Smooth muscle cell (in vitro differentiated cells): ENCODE measurements around the gene PPP1R7. TPM values are rescaled to one million over a fixed set of nuclear protein-coding genes. Genes with fewer than 3 reads are reported as not detected.

ENCODE experiments used
- DNase-seq: peaks from one replicate; lab custom pipeline; 2025; ENCODE audit not compliant: unreplicated experiment; lab: John Stamatoyannopoulos, UW
- H2AFZ ChIP-seq: fragments of 200-600 bp; sonication (generic); 2 replicates; pipeline ENCODE4 v1.6.0; 2016; ENCODE audit warnings: antibody characterized with exemption, low read depth, mild to moderate bottlenecking
- H3F3A ChIP-seq: fragments of 200-600 bp; sonication (generic); 2 replicates; pipeline ENCODE4 v1.6.0; 2017; ENCODE audit warnings: antibody characterized with exemption, low read depth
- H3K27ac ChIP-seq: fragments of 200-600 bp; sonication (generic); 2 replicates; pipeline ENCODE4 v1.5.1; 2016; ENCODE audit warnings: low read depth, mild to moderate bottlenecking
- H3K27me3 ChIP-seq: fragments of 200-600 bp; sonication (generic); 2 replicates; pipeline ENCODE4 v1.6.1; 2016; ENCODE audit warnings: low read depth, mild to moderate bottlenecking
- H3K36me3 ChIP-seq: fragments of 200-600 bp; sonication (generic); 2 replicates; pipeline ENCODE4 v1.5.1; 2016; ENCODE audit warnings: low read depth
- H3K4me1 ChIP-seq: fragments of 200-600 bp; sonication (generic); 2 replicates; pipeline ENCODE4 v1.5.1; 2016; ENCODE audit warnings: low read depth
- H3K4me2 ChIP-seq: fragments of 200-600 bp; sonication (generic); 2 replicates; pipeline ENCODE4 v1.6.0; 2016; ENCODE audit warnings: mild to moderate bottlenecking
- H3K4me3 ChIP-seq: fragments of 200-600 bp; sonication (generic); 2 replicates; pipeline ENCODE4 v1.5.1; 2016; ENCODE audit warnings: mild to moderate bottlenecking
- H3K79me2 ChIP-seq: fragments of 200-600 bp; sonication (generic); 2 replicates; pipeline ENCODE4 v1.6.0; 2016; ENCODE audit warnings: low read depth, mild to moderate bottlenecking
- H3K9ac ChIP-seq: fragments of 200-600 bp; sonication (generic); 2 replicates; pipeline ENCODE4 v1.6.0; 2016; ENCODE audit warnings: low read depth
- H3K9me3 ChIP-seq: fragments of 200-600 bp; sonication (generic); replicated peaks from 2 replicates; pipeline ENCODE4 v1.5.1; 2016; ENCODE audit warnings: low read depth
- H4K20me1 ChIP-seq: fragments of 200-600 bp; sonication (generic); 2 replicates; pipeline ENCODE4 v1.6.0; 2016; ENCODE audit warnings: low read depth
- CTCF ChIP-seq: fragments of 200-600 bp; sonication (generic); IDR thresholded peaks from 2 replicates; pipeline ENCODE4 v1.5.1; 2017; ENCODE audit warnings: borderline replicate concordance, mild to moderate bottlenecking, antibody characterized with exemption; ENCODE audit not compliant: insufficient read depth, poor library complexity, severe bottlenecking
- WGBS: methylation state at CpG from one replicate; pipeline ENCODE4 v1.1.7; 2016; ENCODE audit warnings: low lambda C conversion rate; 5-methylcytosine and 5-hydroxymethylcytosine counted together
- polyA plus RNA-seq: library from polyadenylated mRNA; unstranded; fragments of >200 nt; fragmentation: Nextera tagmentation; extraction: Ambion mirVana; gene quantifications from 2 replicates; pipeline ENCODE4 v1.2.1, GENCODE V29; 2016
- total RNA-seq: library from RNA; depleted of rRNA; stranded (reverse); fragments of >200 nt; gene quantifications from 2 replicates; pipeline ENCODE4 v1.2.3, GENCODE V29; 2014

PPP1R7 gene
- total and polyA plus RNA-seq, 2 experiments from 2014 or later = 54.3 to 74.9 TPM

GRCh38 chr2:241185961-241186360 lies 35.7 kb downstream of the PPP1R7 start:
- no peaks in the 10 kb centered on the region for H3K36me3 ChIP-seq
- no peak overlapping the region for H3K4me3 ChIP-seq
- no peak overlapping the region for H3K4me2 ChIP-seq
- WGBS = 92% methylated on average over 11 of the region's 11 CpGs
- no peaks in the 10 kb centered on the region for H4K20me1 ChIP-seq
- H3K27ac ChIP-seq = no peak overlapping the region
- no peak overlapping the region for H2AFZ ChIP-seq
- H3K79me2 ChIP-seq = no peaks in the 10 kb centered on the region
- DNase-seq = no peak
- no peaks in the 10 kb centered on the region for H3K27me3 ChIP-seq
- H3K4me1 ChIP-seq = no peaks in the 10 kb centered on the region
- H3F3A ChIP-seq = no peaks in the 10 kb centered on the region
- H3K9me3 ChIP-seq = no peaks in the 10 kb centered on the region
- TF ChIP-seq CTCF = no peak
- no peak overlapping the region for H3K9ac ChIP-seq

GRCh38 chr2:241187101-241187917 lies 37.0 kb downstream of the PPP1R7 start:
- H3K9ac ChIP-seq = no peak overlapping the region
- no peaks in the 10 kb centered on the region for H3K36me3 ChIP-seq
- no peaks in the 10 kb centered on the region for H4K20me1 ChIP-seq
- no peaks in the 10 kb centered on the region for H3K9me3 ChIP-seq
- H3K4me1 ChIP-seq = no peaks in the 10 kb centered on the region
- H3K27me3 ChIP-seq = no peaks in the 10 kb centered on the region
- H2AFZ ChIP-seq = no peak overlapping the region
- H3F3A ChIP-seq = no peaks in the 10 kb centered on the region
- H3K79me2 ChIP-seq = no peaks in the 10 kb centered on the region
- DNase-seq = no peak
- H3K27ac ChIP-seq = no peak overlapping the region
- WGBS = 84% methylated on average over 11 of the region's 14 CpGs
- H3K4me2 ChIP-seq = no peak overlapping the region
- TF ChIP-seq CTCF = no peak
- no peak overlapping the region for H3K4me3 ChIP-seq

- DNase-seq = no peak
- WGBS = 76% methylated on average over 2 of the region's 4 CpGs
- no peaks in the 10 kb centered on the region for H3K36me3 ChIP-seq
Observed at GRCh38 chr2:241187918-241188234, 37.6 kb downstream of the PPP1R7 start.

More at GRCh38 chr2:241187918-241188234, 37.6 kb downstream of the PPP1R7 start:
- H2AFZ ChIP-seq = no peak overlapping the region
- no peaks in the 10 kb centered on the region for H3F3A ChIP-seq
- no peak overlapping the region for H3K27ac ChIP-seq
- H3K27me3 ChIP-seq = no peaks in the 10 kb centered on the region
- no peaks in the 10 kb centered on the region for H4K20me1 ChIP-seq
- H3K4me2 ChIP-seq = no peak overlapping the region
- no peaks in the 10 kb centered on the region for H3K4me1 ChIP-seq
- H3K9me3 ChIP-seq = no peaks in the 10 kb centered on the region
- H3K79me2 ChIP-seq = no peaks in the 10 kb centered on the region
- H3K9ac ChIP-seq = no peak overlapping the region
- no peak for TF ChIP-seq CTCF
- H3K4me3 ChIP-seq = no peak overlapping the region
